GM18498 (cell line): ENCODE measurements around the gene FJX1.

Experiments
- ATAC-seq: cut with Tn5 transposase; IDR thresholded peaks from one replicate; pipeline ENCODE4 v1.9.1; 2021; ENCODE audit warnings: mild to moderate bottlenecking, moderate library complexity; ENCODE audit not compliant: unreplicated experiment

FJX1 gene, protein sequence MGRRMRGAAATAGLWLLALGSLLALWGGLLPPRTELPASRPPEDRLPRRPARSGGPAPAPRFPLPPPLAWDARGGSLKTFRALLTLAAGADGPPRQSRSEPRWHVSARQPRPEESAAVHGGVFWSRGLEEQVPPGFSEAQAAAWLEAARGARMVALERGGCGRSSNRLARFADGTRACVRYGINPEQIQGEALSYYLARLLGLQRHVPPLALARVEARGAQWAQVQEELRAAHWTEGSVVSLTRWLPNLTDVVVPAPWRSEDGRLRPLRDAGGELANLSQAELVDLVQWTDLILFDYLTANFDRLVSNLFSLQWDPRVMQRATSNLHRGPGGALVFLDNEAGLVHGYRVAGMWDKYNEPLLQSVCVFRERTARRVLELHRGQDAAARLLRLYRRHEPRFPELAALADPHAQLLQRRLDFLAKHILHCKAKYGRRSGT

DNA sequence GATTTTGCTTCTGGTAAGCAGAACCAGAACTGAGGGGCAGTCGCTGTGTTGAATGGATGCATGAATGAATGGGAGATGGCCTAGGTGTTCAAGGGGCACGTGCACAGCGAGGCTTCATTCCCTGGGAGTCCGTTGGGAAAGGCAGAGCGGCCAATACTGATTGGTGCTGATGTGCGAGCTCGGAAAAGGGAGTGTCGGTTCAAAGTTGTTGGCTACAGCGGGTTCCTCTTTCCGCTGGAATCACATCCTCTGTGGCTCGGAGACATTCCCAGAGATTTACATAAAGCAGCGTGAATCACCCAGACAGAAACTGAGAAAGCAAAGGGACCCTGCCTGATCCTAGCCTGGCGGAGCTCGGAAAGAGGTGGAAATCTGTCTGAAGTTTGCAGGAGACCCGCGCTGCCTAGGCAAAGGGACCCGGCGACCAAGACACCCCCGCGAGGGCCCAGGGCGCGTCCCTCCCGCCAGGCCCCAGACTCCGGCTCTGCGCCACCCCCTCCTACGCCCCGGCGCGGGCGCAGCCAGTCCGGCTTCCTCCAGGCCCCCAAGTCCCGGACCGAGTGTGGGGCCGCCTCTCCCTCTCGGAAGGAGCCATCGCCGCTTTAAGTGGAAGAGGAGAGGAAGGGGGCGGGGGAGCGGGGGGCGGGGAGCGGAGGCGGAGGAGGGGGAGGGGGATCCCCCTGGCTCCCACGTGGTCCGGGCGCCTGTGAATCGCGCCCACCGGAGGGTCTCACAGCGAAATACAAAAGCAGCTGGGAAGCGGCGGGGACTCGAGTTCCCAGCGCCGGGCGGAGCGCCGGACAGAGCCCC is at the start of gene FJX1:
Gene FJX1 (plus strand): TSS at position 774 of the 810 bp plus-strand sequence. CDS start 177 bp downstream, outside the sequence.
- ATAC-seq: peak; percentile 40

DNA sequence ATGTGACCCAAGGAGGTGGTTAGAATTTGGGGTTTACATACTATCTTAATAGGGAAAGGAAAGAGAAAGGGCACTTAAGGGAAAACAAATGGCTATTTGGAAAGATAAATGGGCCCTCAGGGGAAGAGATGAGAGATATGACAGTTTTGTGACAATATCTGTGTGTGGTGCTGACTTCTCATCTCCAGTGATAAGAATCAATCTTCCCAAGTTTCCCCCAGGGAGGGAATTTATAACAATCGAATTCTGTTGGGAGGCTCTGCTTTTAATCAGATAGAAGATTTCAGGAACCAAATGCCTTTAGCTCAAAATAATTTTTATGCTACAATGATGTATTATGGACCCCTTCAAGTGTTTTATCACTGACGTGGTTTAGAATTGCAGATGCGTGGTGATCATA is 46.6 kb upstream of the FJX1 start:
- no peak for ATAC-seq

DNA sequence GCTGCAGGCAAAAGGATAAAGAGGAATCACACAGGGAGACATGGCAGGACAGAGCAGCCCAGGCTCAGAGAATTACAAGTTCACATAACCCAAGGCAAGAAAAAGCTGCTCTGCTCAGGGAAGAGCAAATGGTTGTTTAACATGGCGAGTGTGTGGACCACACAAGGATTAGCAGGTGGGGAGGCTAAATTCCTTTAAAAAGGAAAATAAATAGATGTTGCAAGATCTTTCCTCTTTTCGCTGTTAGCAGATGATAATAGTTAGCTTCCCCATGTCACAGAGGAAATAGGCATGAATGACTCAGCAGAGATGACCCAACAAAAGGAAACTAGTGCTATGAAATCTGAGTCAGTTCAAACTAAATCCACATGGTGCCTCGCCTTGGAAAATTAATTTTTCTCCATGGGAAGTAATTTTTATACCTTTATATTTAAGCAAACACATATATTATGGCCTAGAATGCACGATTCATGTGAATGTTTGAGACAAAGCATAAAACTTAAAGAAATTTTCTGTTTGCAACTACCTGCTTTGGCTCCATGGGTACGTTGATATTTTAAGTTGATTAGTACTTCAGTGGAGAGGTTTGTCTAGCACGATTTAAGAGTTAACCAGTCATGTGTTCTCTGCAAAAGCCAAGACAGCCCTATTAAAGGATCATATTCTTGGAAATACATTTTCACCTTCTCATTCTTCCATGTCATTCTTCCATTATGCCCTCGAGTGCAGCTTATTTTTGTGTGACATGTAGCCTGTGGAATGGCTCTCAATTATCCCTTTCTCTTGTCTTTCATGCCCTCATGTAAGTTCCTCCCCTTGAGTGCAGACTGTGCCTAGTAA is 38.5 kb upstream of the FJX1 start:
- no peak for ATAC-seq

DNA sequence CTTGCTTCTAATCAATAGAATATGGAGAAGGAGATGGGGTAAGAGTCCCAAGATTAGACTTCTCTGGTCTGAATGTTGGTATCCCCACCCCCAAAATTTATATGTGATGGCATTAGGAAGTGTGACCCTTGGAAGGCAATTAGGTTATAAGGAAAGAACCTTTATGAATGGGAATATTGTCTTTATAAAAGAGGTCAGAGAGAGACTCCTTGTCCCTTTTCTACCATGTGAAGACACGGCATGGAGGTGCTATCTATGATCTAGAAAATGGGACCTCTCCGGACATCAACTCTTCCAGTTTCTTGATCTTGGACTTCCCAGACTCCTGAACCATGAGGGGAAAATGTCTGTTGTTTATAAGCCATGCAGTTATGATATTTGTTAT is 37.9 kb upstream of the FJX1 start:
- ATAC-seq: no peak

DNA sequence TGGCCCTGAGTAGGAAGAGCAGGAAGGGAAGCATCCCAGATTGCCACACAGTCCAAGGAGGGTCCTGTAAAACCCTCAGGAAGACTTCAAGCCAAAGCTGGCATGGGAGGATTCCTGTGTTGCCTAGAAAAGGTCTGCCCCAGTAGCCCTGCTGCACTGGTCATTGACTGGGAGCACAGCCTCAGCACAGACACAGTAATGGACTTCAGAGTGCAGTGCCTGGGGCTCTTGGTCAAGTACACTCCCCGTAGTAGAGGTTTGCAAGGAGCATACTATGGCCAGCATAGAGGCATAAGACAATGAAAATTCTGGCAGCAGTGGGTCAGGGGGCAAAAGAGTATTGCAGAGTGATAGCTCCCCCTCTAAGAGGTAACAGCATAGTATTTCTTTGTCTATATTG is 36.2 kb upstream of the FJX1 start:
- ATAC-seq: no peak

DNA sequence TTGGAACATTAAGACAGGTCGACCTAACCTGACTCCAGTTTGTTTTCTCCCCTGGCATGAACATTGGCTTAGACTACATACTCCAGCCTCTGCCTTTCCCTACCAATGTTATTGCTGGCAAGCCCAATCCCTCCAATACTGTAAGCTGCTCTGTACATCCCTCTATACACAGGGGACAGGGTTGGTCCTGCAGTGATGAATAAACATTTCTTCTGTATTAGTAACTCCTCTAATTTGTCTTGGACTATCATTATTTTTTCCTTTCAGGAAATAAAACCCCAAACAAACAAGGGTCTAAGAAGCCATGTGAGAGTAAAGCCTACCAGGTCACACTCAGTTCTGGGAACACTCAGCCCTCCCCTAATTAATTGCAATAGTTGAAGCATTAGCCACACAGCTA is 35.1 kb upstream of the FJX1 start:
- ATAC-seq: no peak

DNA sequence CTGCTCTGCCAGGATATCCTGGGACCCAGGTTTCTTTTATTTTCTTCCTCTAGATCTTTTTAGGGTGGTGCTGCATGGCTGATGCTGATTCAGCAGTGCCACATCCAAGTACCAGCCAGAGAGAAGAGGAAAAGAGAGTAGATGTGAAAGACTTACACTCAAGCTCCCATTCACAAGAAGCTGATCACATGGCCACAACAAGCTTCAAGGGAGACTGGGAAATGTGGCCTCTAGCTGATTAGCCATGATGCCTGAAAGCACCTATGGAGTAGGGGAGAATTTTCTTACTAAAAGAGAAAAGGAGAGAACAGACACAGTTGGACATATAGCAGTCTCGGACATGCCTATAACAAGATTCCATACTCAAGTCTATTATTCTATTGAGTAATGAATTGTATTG is 34.4 kb upstream of the FJX1 start:
- ATAC-seq: no peak

DNA sequence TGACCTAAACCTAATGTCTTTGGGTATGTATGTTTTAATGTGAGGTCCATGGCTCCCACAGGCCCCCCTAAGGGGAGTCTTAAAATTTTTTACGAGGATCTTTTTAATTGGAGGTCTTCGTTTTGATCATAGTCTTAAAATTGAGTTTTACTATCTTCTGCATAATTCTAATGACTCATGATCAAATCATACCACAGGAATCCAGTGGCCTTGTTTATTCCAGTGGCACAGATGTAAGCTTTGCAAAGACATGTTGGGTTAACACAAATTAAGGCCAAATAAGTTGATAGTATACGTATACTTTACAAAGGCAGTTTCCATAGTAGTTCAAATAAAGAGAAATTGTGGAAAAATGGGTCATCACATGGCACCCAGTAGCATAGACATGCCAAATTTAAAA is 33.9 kb upstream of the FJX1 start:
- ATAC-seq: no peak

DNA sequence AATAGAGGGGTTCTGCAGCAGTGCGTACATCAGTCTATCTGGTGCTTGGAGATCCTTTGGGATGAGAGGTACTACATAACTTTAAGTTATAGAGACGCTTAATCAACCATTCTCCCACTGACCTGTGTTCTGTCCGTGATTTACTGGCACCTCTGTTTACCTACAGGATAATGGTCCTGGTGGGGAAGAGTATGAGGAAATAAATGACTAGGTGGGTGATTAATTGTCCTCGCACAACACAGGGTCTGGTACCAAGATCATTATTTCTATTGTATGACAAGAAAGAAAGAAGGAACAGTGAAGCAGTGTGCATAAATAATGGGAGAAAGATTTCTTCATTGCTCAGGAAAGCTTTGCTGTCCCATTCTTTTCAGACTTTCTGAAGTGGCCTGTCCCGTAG is 32.8 kb upstream of the FJX1 start:
- ATAC-seq: no peak

DNA sequence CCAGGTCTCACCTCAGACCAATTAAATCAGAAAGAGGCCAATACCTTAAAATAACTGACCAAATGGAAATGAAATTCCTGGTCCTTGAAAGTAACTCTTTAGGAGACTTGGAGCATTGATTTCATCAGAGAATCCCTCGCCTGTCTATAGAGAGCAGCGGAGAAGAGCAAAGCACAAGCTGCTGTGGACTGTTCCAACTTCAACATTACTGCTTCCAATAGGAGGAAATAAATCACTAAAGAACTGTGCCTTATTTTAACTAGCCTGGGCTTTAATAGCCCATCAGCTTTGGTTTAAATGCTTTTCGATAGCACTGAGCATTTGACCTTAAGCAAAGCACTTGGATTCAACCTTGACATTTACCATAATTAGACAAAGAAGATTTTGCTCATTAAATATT is 32.0 kb upstream of the FJX1 start:
- ATAC-seq: no peak

DNA sequence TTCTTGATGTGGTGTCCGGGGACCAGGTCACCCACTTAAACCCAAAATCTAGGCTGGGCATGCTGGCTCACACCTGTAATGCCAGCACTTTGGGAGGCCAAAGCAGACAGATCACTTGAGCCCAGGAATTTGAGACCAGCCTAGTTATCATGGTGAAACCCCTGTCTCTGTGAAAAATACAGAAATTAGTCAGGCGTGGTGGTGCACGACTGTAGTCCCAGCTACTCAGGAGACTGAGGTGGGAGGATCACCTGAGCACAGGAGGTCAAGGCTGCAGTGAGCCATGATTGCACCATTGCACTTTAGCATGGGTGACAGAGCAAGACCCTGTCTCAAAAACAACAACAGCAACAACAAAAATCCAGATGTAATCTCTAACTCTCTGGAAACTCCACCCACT is 30.3 kb upstream of the FJX1 start:
- no peak for ATAC-seq

DNA sequence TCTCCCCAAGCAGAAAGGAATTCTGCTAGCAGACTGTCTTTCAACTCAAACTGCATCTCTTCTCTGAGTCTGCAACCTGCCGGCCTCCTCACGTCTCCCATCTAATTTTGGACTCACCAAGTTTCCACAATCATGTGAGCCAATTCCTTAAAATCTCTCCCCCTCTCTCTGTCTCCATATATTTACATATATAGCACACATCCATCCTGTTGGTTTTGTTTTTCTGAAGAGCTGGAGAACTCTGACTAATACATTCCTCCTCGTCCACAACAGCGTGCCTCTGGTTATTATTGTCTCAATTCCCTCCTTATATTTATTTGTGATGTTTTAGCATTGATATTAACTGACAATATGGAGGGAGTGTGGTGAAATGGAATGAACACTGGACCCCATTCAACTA is 29.6 kb upstream of the FJX1 start:
- no peak for ATAC-seq

DNA sequence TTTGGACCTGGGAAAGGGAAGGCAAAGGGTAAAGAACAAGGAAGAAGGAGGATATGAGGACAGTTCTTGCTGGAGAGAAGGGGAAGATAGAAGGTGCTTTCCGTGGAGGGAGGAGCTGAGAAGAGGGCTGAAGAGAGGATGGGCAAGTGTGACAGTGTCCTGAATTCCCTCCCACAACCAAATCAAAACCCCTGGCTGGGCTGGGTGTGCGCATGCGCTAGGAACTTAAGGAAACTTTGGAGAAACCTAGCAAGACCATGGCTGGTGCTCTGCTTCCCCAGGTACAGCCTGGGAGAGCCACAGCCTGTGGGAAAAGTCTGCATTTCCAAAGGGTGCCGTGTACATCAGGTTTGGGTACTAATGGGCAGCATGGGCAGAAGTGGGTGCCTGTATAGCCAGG is 29.0 kb upstream of the FJX1 start:
- ATAC-seq: no peak

DNA sequence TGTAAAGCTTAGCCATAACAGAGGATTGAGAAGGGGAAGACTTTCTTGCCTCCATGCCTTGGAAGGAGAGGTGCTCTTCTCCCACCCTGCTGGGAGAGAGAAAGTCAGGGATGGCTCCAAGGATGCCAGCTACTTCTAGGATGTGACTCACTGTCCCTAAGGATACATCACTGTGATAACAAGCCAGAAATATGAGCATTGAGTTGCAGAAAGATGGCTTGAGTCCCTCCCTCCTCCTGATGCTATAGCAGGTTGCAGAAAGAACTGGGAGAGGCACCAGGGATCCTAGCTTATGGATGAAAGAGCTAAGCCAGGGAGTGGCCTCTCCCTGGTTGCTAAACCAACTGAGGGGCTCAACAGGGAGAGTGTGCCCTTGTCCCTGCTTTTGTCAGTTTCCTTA is 27.8 kb upstream of the FJX1 start:
- no peak for ATAC-seq

DNA sequence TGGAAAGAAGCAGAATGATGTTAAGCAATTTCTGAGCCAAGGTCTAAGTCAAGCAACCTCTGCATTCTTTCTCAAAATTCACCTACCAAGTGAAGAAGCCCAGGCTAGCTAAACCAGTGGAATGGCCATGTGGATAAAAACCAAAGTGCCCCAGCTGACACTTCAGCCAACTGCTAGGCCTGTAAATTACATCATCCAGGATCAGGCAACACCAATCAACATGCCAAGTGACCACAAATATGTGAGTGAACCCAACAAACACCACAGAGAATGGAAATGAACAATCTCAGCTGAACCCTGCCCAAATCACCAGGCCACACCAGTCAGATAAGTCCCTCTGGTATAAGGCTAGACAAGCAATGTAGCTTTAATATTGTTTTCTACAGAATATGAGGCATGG is 25.1 kb upstream of the FJX1 start:
- no peak for ATAC-seq

DNA sequence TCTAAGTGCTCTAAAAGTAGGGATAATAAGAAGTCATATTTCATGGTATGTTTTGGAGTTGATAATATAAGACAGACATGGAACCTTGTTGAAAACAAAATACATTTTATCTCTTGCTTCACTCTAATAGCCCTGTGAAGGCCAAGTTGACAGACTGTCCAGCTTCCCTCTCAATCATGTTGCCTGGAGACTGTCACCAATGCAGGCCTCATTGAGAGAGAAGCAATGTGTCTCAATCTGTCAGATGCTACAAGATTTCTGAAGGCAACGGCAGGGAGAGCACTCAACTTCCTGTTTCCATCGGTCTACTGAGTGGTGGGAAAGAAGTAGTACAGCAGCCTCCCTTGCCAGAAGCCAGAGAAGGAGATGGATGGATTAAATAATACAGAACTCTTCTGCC is 23.6 kb upstream of the FJX1 start:
- ATAC-seq: no peak

DNA sequence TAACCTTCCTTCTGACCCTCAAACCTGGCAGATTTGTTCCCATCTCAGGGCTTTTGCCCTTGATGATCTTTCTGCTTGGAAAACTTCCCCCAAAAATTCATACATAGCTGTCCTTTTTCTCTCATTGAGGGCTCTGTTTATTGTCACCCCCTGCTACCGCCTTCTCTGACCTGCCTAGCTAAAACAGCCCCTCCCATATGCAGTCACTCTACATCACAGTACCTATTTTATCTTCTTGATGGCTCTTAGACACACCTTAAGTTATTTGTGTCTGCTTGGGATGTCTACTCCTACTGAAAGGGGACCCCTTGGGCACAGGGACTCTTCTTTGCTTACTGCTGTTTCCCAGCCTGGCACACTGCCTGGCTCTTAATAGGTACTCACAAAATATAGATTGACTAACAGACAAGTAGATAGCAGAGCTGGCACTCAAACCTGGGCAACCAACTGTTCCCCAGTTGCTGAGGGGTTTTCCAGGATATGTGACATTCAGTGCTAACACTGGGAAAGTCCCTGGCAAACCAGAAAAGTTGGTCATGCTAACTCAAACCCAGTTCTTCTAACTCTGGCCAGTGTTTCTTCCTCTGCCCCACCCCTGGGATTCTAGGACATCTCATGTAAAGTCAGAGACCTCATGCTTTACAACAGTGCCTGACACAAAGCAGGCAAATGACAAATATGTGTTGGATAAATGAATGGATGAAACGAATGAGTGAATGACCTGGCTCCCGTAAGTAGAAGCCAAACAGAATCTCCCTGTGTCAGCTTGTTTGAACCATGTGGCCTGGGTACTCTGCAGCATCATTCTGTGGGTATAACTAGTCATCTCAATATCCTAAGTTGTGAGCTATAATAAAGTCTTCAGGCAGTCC is 19.8 kb upstream of the FJX1 start:
- peak; percentile 75 for ATAC-seq

DNA sequence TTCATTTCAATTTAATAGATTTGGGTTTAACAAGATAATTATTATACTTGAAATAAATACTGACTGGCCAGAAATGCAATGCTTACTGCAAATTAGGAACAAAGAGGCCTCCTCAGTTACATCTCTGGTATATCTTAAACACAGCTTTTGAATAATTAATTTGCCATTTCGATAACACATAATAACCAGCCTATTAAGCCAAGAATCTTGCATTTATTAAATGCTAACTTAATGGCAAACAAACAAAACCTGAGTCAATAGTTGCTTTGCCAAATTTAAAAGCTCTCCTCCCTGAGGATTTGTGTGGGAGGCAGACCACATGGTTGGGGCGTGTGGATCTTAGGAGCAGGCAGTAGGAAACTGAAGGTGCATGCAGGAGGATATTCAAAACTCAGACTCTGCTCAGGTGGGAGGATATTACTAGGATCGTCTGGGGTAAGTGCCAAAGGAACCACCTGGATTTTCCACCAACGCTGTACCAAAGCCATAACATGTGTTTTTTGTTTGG is 17.9 kb upstream of the FJX1 start:
- ATAC-seq: no peak

DNA sequence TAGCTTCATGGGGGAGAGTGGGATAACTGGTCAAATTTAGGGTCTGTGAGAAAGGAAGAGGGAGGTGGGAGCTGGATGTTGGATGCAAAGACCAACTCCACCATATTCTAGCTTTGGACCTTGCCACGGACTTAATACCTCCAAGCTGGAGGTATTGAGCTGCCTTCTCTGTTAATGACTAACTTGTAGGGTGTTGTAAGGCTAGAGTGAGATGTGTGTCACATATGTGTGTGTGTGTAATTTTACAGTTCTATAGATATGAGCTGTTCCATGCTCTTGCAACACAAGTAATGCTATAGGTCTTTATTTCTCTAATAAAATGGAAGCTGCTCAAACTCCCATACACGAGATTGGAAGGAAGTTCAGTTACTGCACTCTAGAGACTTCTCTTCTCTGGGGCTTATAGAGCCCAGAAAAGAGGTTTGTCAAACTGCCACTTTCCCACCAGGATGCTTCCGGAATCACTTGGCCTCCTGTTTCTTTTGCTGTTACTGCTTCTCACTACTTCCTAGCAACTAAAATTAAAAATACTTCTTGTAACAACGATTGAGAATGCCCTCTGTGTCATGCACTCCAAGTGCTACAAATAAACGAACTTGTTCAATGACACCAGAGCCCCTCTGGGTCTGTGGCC is 16.0 kb upstream of the FJX1 start:
- no peak for ATAC-seq

DNA sequence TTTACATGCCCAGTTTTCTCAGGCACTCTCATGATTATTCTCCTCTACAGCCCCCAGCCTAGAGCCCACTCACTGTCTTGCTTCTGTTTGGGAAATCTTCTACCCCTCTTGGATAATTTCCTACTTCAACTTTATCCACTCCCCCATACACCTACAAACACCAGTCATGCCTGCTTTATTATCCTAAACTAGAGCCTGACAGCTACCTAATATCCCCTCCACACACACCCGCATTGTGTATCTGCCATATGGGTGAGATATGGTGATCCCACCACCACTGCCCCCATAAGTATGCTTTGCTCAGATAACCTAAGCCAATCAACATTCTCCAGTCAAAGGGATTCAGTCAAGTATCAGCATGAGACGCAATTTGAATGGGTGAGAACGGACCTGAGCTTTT is 15.3 kb upstream of the FJX1 start:
- ATAC-seq: no peak
